Suprapubic skin (tissue), 4 donors: ENCODE data around the gene PCIF1. TPM values are rescaled to one million over a fixed set of nuclear protein-coding genes. Genes with fewer than 3 reads are reported as not detected.
A peak's percentile ranks its signal among the peaks of the same experiment; 100 is the strongest.

ENCODE experiments used
- DNase-seq, 2 donors: peaks; one replicate each; pipeline ENCODE4 v3.0.0-alpha.2; 2019; ENCODE audit warnings: low spot score in 2 of 2
- H3K27ac ChIP-seq: fragments of 200-600 bp; sonication (generic); one replicate; pipeline ENCODE4 v1.5.1; 2019
- H3K27me3 ChIP-seq: fragments of 200-600 bp; sonication (generic); one replicate; pipeline ENCODE4 v1.5.1; 2019
- H3K36me3 ChIP-seq: fragments of 200-600 bp; sonication (generic); one replicate; pipeline ENCODE4 v1.5.1; 2019
- H3K4me1 ChIP-seq: fragments of 200-600 bp; sonication (generic); one replicate; pipeline ENCODE4 v1.5.1; 2019
- H3K4me3 ChIP-seq: fragments of 200-600 bp; sonication (generic); one replicate; pipeline ENCODE4 v1.5.1; 2019; ENCODE audit warnings: mild to moderate bottlenecking
- H3K9me3 ChIP-seq: fragments of 200-600 bp; sonication (generic); one replicate; pipeline ENCODE4 v1.5.1; 2019
- CTCF ChIP-seq, 2 donors: fragments of 200-600 bp in 1 of 2; fragments of 450-650 bp in 1 of 2; sonication (generic) in 1 of 2; IDR thresholded peaks; one replicate each; pipeline ENCODE4 v1.5.1; 2016 to 2019; ENCODE audit warnings: antibody characterized with exemption in 2 of 2, mild to moderate bottlenecking in 1 of 2, moderate library complexity in 1 of 2
- EP300 ChIP-seq: sonication (generic); formaldehyde crosslinking; IDR thresholded peaks from one replicate; pipeline ENCODE4 v1.6.1; 2017; ENCODE audit warnings: antibody characterized with exemption
- POLR2A ChIP-seq, 2 donors: fragments of 450-650 bp; IDR thresholded peaks; one replicate each; pipeline ENCODE4 v1.6.1; 2017; ENCODE audit warnings: antibody characterized with exemption in 2 of 2, mild to moderate bottlenecking in 2 of 2, moderate library complexity in 2 of 2
- POLR2AphosphoS5 ChIP-seq, 3 donors: sonication (generic); formaldehyde crosslinking; IDR thresholded peaks; one replicate each; pipeline ENCODE4 v1.6.1; 2017; ENCODE audit warnings: antibody characterized with exemption in 3 of 3
- WGBS: methylation state at CpG from one replicate; pipeline ENCODE4 v1.1.5; 2018; 5-methylcytosine and 5-hydroxymethylcytosine counted together
- total RNA-seq, 4 donors: library from RNA; depleted of rRNA; stranded (reverse); fragments of >200 nt; gene quantifications; one replicate each; pipeline ENCODE4 v1.1.0, GENCODE V29; 2016

Gene PCIF1
- total RNA-seq, 4 donors from 2014 or later, result 37.2 to 70.3 (median 42.4) TPM

GRCh38 chr20:45969712-45970634 is 35.5 kb downstream of the PCIF1 start:
- DNase-seq, result peak; percentile 53 to 60
- Histone ChIP-seq H3K9me3 (no peaks in the 10 kb centered on the region), H3K4me1 (peaks cover 24% of the 10 kb centered on the region), H3K36me3 (peaks cover 45% of the 10 kb centered on the region), H3K27me3 (no peaks in the 10 kb centered on the region), H3K4me3 (peak overlapping the region; percentile 72), H3K27ac (no peak overlapping the region)
- TF ChIP-seq POLR2AphosphoS5 (IDR thresholded peaks at IDR 0.05), result no peak
- peak; percentile 32 to 60 for TF ChIP-seq CTCF (IDR thresholded peaks at IDR 0.05)
- WGBS, result 53% methylated on average over 6 of the region's 6 CpGs

GRCh38 chr20:45970646-45971424 is 36.4 kb downstream of the PCIF1 start:
- Histone ChIP-seq H3K36me3 (peaks cover 36% of the 10 kb centered on the region), H3K4me3 (peak overlapping the region; percentile 72), H3K27me3 (no peaks in the 10 kb centered on the region), H3K9me3 (no peaks in the 10 kb centered on the region), H3K27ac (peak overlapping the region; percentile 99), H3K4me1 (peaks cover 24% of the 10 kb centered on the region)
- WGBS, result 5% methylated on average over 25 of the region's 34 CpGs
- TF ChIP-seq CTCF (IDR thresholded peaks at IDR 0.05), result no peak
- no peak for TF ChIP-seq EP300
- no peak for TF ChIP-seq POLR2A (IDR thresholded peaks at IDR 0.05)
- no peak for TF ChIP-seq POLR2AphosphoS5 (IDR thresholded peaks at IDR 0.05)
- DNase-seq, result peak; percentile 80 to 81

GRCh38 chr20:45971425-45971674 is 36.9 kb downstream of the PCIF1 start:
- DNase-seq, result no peak
- Histone ChIP-seq H3K4me3 (peak overlapping the region; percentile 72), H3K4me1 (peaks cover 24% of the 10 kb centered on the region), H3K9me3 (no peaks in the 10 kb centered on the region), H3K36me3 (peaks cover 31% of the 10 kb centered on the region), H3K27me3 (no peaks in the 10 kb centered on the region), H3K27ac (peak overlapping the region; percentile 99)
- 4% methylated on average over 10 of the region's 14 CpGs for WGBS
- TF ChIP-seq CTCF (IDR thresholded peaks at IDR 0.05), result no peak
- TF ChIP-seq POLR2AphosphoS5 (IDR thresholded peaks at IDR 0.05), result no peak
- TF ChIP-seq EP300, result no peak
- no peak for TF ChIP-seq POLR2A (IDR thresholded peaks at IDR 0.05)

GRCh38 chr20:45971675-45972499 is 37.4 kb downstream of the PCIF1 start, which contains the start of gene ZNF335:
Gene ZNF335 (minus strand): TSS chr20:45972203. CDS start chr20:45971410, 793 bp downstream.
- TF ChIP-seq POLR2AphosphoS5 (IDR thresholded peaks at IDR 0.05), result peak; percentile 2 to 88 (median 84)
- TF ChIP-seq EP300, result no peak
- peak; percentile 39 to 52 for TF ChIP-seq CTCF (IDR thresholded peaks at IDR 0.05)
- TF ChIP-seq POLR2A (IDR thresholded peaks at IDR 0.05), result peak in 1 of 2 donors; percentile 54
- DNase-seq, result peak; percentile 96 to 97
- WGBS, result under 1% methylated on average over 21 of the region's 72 CpGs
- peaks cover 24% of the 10 kb centered on the region for H3K4me1 ChIP-seq
- H3K36me3 ChIP-seq, result peaks cover 26% of the 10 kb centered on the region
- no peaks in the 10 kb centered on the region for H3K27me3 ChIP-seq
- H3K27ac ChIP-seq, result peak within 1 kb of the TSS; percentile 99
- peak within 1 kb of the TSS; percentile 72 for H3K4me3 ChIP-seq
- no peaks in the 10 kb centered on the region for H3K9me3 ChIP-seq
